HepG2 (cell line): ENCODE results near the gene AKTIP. TPM values are rescaled to one million over a fixed set of nuclear protein-coding genes. Genes with fewer than 3 reads are reported as not detected.
A peak's percentile ranks its signal among the peaks of the same experiment; 100 is the strongest.

Experiments
- DRAP1 ChIP-seq: IDR thresholded peaks from 2 replicates; pipeline ENCODE4 v1.6.1; 2016; ENCODE audit warnings: missing genetic modification reagents, missing compliant biosample characterization
- GATA4 ChIP-seq: sonication (generic); IDR thresholded peaks from 2 replicates; pipeline ENCODE4 v1.6.1; 2016; ENCODE audit warnings: antibody characterized with exemption, low read depth, borderline replicate concordance
- GMEB2 ChIP-seq: IDR thresholded peaks from 2 replicates; pipeline ENCODE4 v1.6.1; 2016; ENCODE audit warnings: missing biosample characterization, missing genetic modification reagents, low read depth
- MAFF ChIP-seq: IDR thresholded peaks from 2 replicates; pipeline ENCODE4 v1.6.1; 2011; ENCODE audit warnings: low read depth, low read length, improper control_type of control experiment
- RFX1 ChIP-seq: fragments of 450-650 bp; IDR thresholded peaks from 2 replicates; pipeline ENCODE4 v1.6.1; 2017
- SMAD1 ChIP-seq: sonication (generic); formaldehyde crosslinking; IDR thresholded peaks from 2 replicates; pipeline ENCODE4 v1.4.0; 2020; ENCODE audit warnings: missing genetic modification reagents, low read depth, mild to moderate bottlenecking, borderline replicate concordance
- SRF ChIP-seq: IDR thresholded peaks from 2 replicates; pipeline ENCODE4 v1.6.1; 2011; ENCODE audit warnings: mild to moderate bottlenecking, low read depth, low read length, moderate library complexity
- SUZ12 ChIP-seq: fragments of 150-350 bp; IDR thresholded peaks from 2 replicates; pipeline ENCODE4 v1.6.1; 2014; ENCODE audit warnings: low read depth, low read length
- ZBTB21 ChIP-seq: sonication (generic); formaldehyde crosslinking; IDR thresholded peaks from 2 replicates; pipeline ENCODE4 v1.4.0; 2020; ENCODE audit warnings: missing genetic modification reagents
- ZMAT5 ChIP-seq: sonication (generic); formaldehyde crosslinking; IDR thresholded peaks from 2 replicates; pipeline ENCODE4 v1.5.0; 2020; ENCODE audit warnings: mild to moderate bottlenecking, low read depth, missing genetic modification reagents, borderline replicate concordance
- ZNF235 ChIP-seq: sonication (generic); formaldehyde crosslinking; IDR thresholded peaks from 2 replicates; pipeline ENCODE4 v1.8.1; 2023; ENCODE audit warnings: mild to moderate bottlenecking, missing genetic modification reagents, borderline replicate concordance
- ZNF331 ChIP-seq: sonication (generic); formaldehyde crosslinking; IDR thresholded peaks from 2 replicates; pipeline ENCODE4 v1.4.0; 2020; ENCODE audit warnings: missing genetic modification reagents
- ZNF646 ChIP-seq: sonication (generic); formaldehyde crosslinking; IDR thresholded peaks from 2 replicates; pipeline ENCODE4 v1.9.0; 2021; ENCODE audit warnings: mild to moderate bottlenecking, missing genetic modification reagents
- ZNF83 ChIP-seq: sonication (generic); formaldehyde crosslinking; IDR thresholded peaks from 2 replicates; pipeline ENCODE4 v1.4.0; 2020; ENCODE audit warnings: missing genetic modification reagents, mild to moderate bottlenecking, borderline replicate concordance
- ZSCAN9 ChIP-seq: IDR thresholded peaks from 2 replicates; pipeline ENCODE4 v1.6.1; 2016; ENCODE audit warnings: borderline replicate concordance
- ZUFSP ChIP-seq: sonication (generic); formaldehyde crosslinking; IDR thresholded peaks from 2 replicates; pipeline ENCODE4 v1.9.0; 2021; ENCODE audit warnings: missing genetic modification reagents, mild to moderate bottlenecking, borderline replicate concordance
- polyA plus RNA-seq, 8 experiments: library from polyadenylated mRNA; depleted of rRNA in 3 of 8; stranded (reverse) in 7 of 8; unstranded in 1 of 8; fragments of >200 nt; fragmentation: Illumina TruSeq in 4 of 8; extraction: Trizol in 4 of 8; gene quantifications; 2 replicates each; pipeline versions ENCODE4 v1.2.1 to v1.2.3, GENCODE V29; 2011 to 2016; ENCODE audit warnings: low read depth in 4 of 8, missing spikeins in 1 of 8, mixed read lengths in 1 of 8; ENCODE audit not compliant: insufficient read depth in 1 of 8
- total RNA-seq, 5 experiments: library from RNA; depleted of rRNA; stranded (reverse); fragments of >200 nt; fragmentation: Illumina TruSeq; extraction: Trizol; gene quantifications; 2 replicates each; pipeline ENCODE4 v1.2.3, GENCODE V29; 2016; ENCODE audit warnings: low read depth in 1 of 5

The AKTIP gene
- total and polyA plus RNA-seq, 2 of the 13 experiments (the other 11 are each of a cell fraction or from before 2014, with no cell fraction given), result 28.8 to 49.0 TPM

GRCh38 chr16:53549970-53550690, 47.1 kb upstream of the AKTIP start (continued):
- no peak for TF ChIP-seq MAFF
- no peak for TF ChIP-seq SRF
- TF ChIP-seq ZUFSP (CRISPR knock-in tag), result no peak
- TF ChIP-seq GMEB2 (CRISPR knock-in tag), result no peak
- no peak for TF ChIP-seq ZNF235
- no peak for TF ChIP-seq SMAD1 (CRISPR knock-in tag)
- TF ChIP-seq ZMAT5 (CRISPR knock-in tag), result no peak
- no peak for TF ChIP-seq ZNF646 (CRISPR knock-in tag)
- TF ChIP-seq SUZ12, result no peak
- TF ChIP-seq GATA4, result no peak
- TF ChIP-seq ZBTB21 (CRISPR knock-in tag), result no peak
- 0 out of 2 replicates have a peak, but pooled peaks have one; percentile 23 for TF ChIP-seq ZNF331 (CRISPR knock-in tag)
- 0 out of 2 replicates have a peak, but pooled peaks have one; percentile 37 for TF ChIP-seq ZNF83
- TF ChIP-seq RFX1, result no peak
- TF ChIP-seq ZSCAN9 (CRISPR knock-in tag), result peak; percentile 62; the same call in 1 of the 2 replicates
- 0 out of 2 replicates have a peak, but pooled peaks have one; percentile 14 for TF ChIP-seq DRAP1 (CRISPR knock-in tag)
